Hepatocyte (in vitro differentiated cells): Measurements from ENCODE around the gene SGF29.

ENCODE experiments used
- CTCF ChIP-seq: fragments of 200-600 bp; sonication (generic); IDR thresholded peaks from 2 replicates; pipeline ENCODE4 v1.5.1; 2016; ENCODE audit warnings: antibody characterized with exemption, mild to moderate bottlenecking; ENCODE audit not compliant: poor library complexity
- EZH2 ChIP-seq: fragments of 200-600 bp; sonication (generic); IDR thresholded peaks from 2 replicates; pipeline ENCODE4 v1.6.1; 2016; ENCODE audit warnings: antibody characterized with exemption, mild to moderate bottlenecking, borderline replicate concordance

GRCh38 chr16:28521436-28521835, 32.3 kb upstream of the SGF29 start:
- TF ChIP-seq CTCF (no peak), EZH2 (no peak)
